OCI-LY1 (cell line): Measurements from ENCODE around the gene ADAMTSL2.

Experiments used
- H2AFZ ChIP-seq: fragments of 200-600 bp; sonication (generic), shearing (Covaris generic); 2 replicates; pipeline ENCODE4 v1.6.0; 2014; ENCODE audit warnings: antibody characterized with exemption, mild to moderate bottlenecking, low read length
- H3F3A ChIP-seq: fragments of 200-600 bp; sonication (generic), shearing (Covaris generic); 2 replicates; pipeline ENCODE4 v1.6.0; 2014; ENCODE audit warnings: mild to moderate bottlenecking, antibody characterized with exemption, low read length, moderate library complexity; ENCODE audit not compliant: insufficient read depth
- H3K27ac ChIP-seq: fragments of 200-600 bp; sonication (generic); 2 replicates; pipeline ENCODE4 v1.5.1; 2014; ENCODE audit warnings: low read length, mixed run types, mild to moderate bottlenecking, low read depth; ENCODE audit not compliant: poor library complexity, severe bottlenecking
- H3K27me3 ChIP-seq: fragments of 200-600 bp; sonication (generic); 2 replicates; pipeline ENCODE4 v1.6.0; 2014; ENCODE audit warnings: antibody characterized with exemption, mild to moderate bottlenecking, low read length, moderate library complexity; ENCODE audit not compliant: insufficient read depth
- H3K36me3 ChIP-seq: fragments of 200-600 bp; sonication (generic); 2 replicates; pipeline ENCODE4 v1.6.1; 2014; ENCODE audit warnings: mild to moderate bottlenecking, antibody characterized with exemption, low read length, moderate library complexity, mixed read lengths; ENCODE audit not compliant: insufficient read depth
- H3K4me1 ChIP-seq: fragments of 200-600 bp; sonication (generic); 2 replicates; pipeline ENCODE4 v1.5.1; 2014; ENCODE audit warnings: mild to moderate bottlenecking, low read length, moderate library complexity; ENCODE audit not compliant: insufficient read depth, severe bottlenecking
- H3K4me2 ChIP-seq: fragments of 200-600 bp; sonication (generic), shearing (Covaris generic); 2 replicates; pipeline ENCODE4 v1.6.1; 2014; ENCODE audit warnings: low read length
- H3K4me3 ChIP-seq: fragments of 200-600 bp; sonication (generic); 2 replicates; pipeline ENCODE4 v1.5.1; 2014; ENCODE audit warnings: low read length, low read depth, mild to moderate bottlenecking, mixed read lengths; ENCODE audit not compliant: poor library complexity, severe bottlenecking
- H3K79me2 ChIP-seq: fragments of 200-600 bp; shearing (Covaris generic); 2 replicates; pipeline ENCODE4 v1.6.1; 2016; ENCODE audit warnings: mixed run types, low read length, mixed read lengths; ENCODE audit not compliant: insufficient read depth
- H3K9ac ChIP-seq: fragments of 200-600 bp; sonication (generic), shearing (Covaris generic); 2 replicates; pipeline ENCODE4 v1.6.1; 2014; ENCODE audit warnings: mild to moderate bottlenecking, low read length, mixed read lengths
- H3K9me2 ChIP-seq: fragments of 200-600 bp; sonication (generic), shearing (Covaris generic); 2 replicates; pipeline ENCODE4 v1.6.1; 2014; ENCODE audit warnings: low read depth, mild to moderate bottlenecking, low read length, mixed read lengths
- H3K9me3 ChIP-seq: fragments of 200-600 bp; shearing (Covaris generic); 2 replicates; pipeline ENCODE4 v1.6.1; 2014; ENCODE audit warnings: low read length, mixed read lengths
- H4K20me1 ChIP-seq: fragments of 200-600 bp; sonication (generic), shearing (Covaris generic); 2 replicates; pipeline ENCODE4 v1.6.0; 2016; ENCODE audit warnings: mild to moderate bottlenecking, low read length; ENCODE audit not compliant: insufficient read depth
- CTCF ChIP-seq: fragments of 200-600 bp; sonication (generic), shearing (Covaris generic); IDR thresholded peaks from 2 replicates; pipeline ENCODE4 v1.5.1; 2017; ENCODE audit warnings: mild to moderate bottlenecking, antibody characterized with exemption, low read length, moderate library complexity, mixed read lengths
- EZH2 ChIP-seq: fragments of 200-600 bp; sonication (generic), shearing (Covaris generic); IDR thresholded peaks from 2 replicates; pipeline ENCODE4 v1.8.0; 2017; ENCODE audit warnings: borderline replicate concordance, mixed run types, mild to moderate bottlenecking, antibody characterized with exemption, low read length, moderate library complexity, mixed read lengths

Gene ADAMTSL2

GRCh38 chr9:133619791-133620190 is 85.3 kb downstream of the ADAMTSL2 start:
- Histone ChIP-seq H2AFZ (no peak overlapping the region), H4K20me1 (no peaks in the 10 kb centered on the region), H3F3A (no peaks in the 10 kb centered on the region), H3K36me3 (no peaks in the 10 kb centered on the region), H3K9me2 (no peaks in the 10 kb centered on the region), H3K27me3 (no peaks in the 10 kb centered on the region), H3K79me2 (no peaks in the 10 kb centered on the region), H3K4me3 (no peak overlapping the region), H3K27ac (no peak overlapping the region), H3K4me2 (no peak overlapping the region), H3K4me1 (no peaks in the 10 kb centered on the region), H3K9ac (no peak overlapping the region), H3K9me3 (no peaks in the 10 kb centered on the region)
- TF ChIP-seq CTCF (no peak), EZH2 (no peak)

- H3K79me2 ChIP-seq, result no peaks in the 10 kb centered on the region
- no peaks in the 10 kb centered on the region for H3K36me3 ChIP-seq
- no peak overlapping the region for H3K4me3 ChIP-seq
These were observed 87.3 kb downstream of the ADAMTSL2 start for GRCh38 chr9:133621725-133622267.

GRCh38 chr9:133622555-133622954 is 88.1 kb downstream of the ADAMTSL2 start:
- Histone ChIP-seq H3K9ac (no peak overlapping the region), H3K36me3 (no peaks in the 10 kb centered on the region), H3K4me1 (no peaks in the 10 kb centered on the region), H3K9me2 (no peaks in the 10 kb centered on the region), H3K9me3 (no peaks in the 10 kb centered on the region), H2AFZ (no peak overlapping the region), H3F3A (no peaks in the 10 kb centered on the region), H3K27ac (no peak overlapping the region), H4K20me1 (no peaks in the 10 kb centered on the region), H3K4me3 (no peak overlapping the region), H3K27me3 (no peaks in the 10 kb centered on the region; the same call in 1 of the 2 replicates), H3K79me2 (no peaks in the 10 kb centered on the region), H3K4me2 (no peak overlapping the region)
- TF ChIP-seq CTCF (no peak), EZH2 (no peak)

More at GRCh38 chr9:133621725-133622267, 87.3 kb downstream of the ADAMTSL2 start:
- no peak overlapping the region for H2AFZ ChIP-seq
- H3F3A ChIP-seq, result no peaks in the 10 kb centered on the region
- no peak for TF ChIP-seq EZH2
- no peak for TF ChIP-seq CTCF
- no peaks in the 10 kb centered on the region for H3K9me3 ChIP-seq
- no peaks in the 10 kb centered on the region for H3K9me2 ChIP-seq
- H3K27me3 ChIP-seq, result no peaks in the 10 kb centered on the region; the same call in 1 of the 2 replicates
- H3K4me2 ChIP-seq, result no peak overlapping the region
- H3K27ac ChIP-seq, result no peak overlapping the region
- no peaks in the 10 kb centered on the region for H3K4me1 ChIP-seq
- no peaks in the 10 kb centered on the region for H4K20me1 ChIP-seq
- H3K9ac ChIP-seq, result no peak overlapping the region
